ENCODE results near the gene CERS1.

DNA sequence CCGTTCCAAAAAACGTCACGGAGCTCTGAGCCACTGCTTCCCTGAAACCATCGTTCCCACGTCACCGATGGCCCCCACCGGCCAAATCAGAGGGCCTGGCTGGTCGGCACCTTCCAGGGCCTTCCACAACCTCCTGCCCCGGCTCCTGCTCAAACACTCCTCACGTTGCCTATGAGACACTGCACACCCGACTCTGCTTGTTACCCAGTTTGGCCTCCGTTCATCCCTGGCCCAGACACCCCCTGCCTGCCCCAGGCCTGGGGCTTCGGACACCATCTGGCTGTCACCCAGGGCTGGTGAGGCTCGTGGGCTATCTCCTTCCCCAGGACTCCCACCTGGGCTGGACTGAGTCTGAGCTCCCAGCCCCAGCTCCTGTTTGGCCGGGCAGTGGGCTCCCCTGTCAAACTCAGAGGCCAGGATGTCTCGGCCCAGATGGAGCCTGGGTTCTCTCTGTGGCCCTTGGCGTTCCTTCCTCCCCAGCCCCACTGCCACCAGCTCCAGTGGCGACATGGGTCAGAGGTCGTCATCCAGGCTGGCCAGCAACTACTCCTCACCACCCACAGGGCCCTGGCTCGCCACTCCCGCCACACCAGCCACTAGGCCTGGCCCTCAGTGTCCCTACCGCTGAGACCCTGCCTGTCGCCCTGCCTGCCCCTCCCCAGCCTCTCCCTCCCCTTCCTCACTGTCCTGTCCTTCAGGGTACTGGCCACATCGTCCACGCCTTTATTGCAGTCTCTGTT, 17.7 kb downstream of the CERS1 start:
- TF ChIP-seq POLR2AphosphoS5 (IDR thresholded peaks at IDR 0.05), result no peak
- no peak for TF ChIP-seq CTCF (IDR thresholded peaks at IDR 0.05)

Measured in esophagus muscularis mucosa (tissue), 3 donors.